Activated naive CD4-positive, alpha-beta T cell treated with anti-CD3 and anti-CD28 coated beads, Interleukin-2, amount 10 ng/mL, durations not matched to agents 7 days and 5 days (primary cell): ENCODE measurements around the gene MBIP.

Experiments
- CTCF ChIA-PET: fragments of 350-600 bp; sonication (Branson Sonifier 250); formaldehyde crosslinking; loops from one replicate; lab custom pipeline; 2021; ENCODE audit warnings: antibody characterized with exemption; lab: Charles Lee
- DNase-seq: peaks from one replicate; pipeline ENCODE4 v3.0.0-alpha.2; 2020
- H3K27ac Mint-ChIP-seq: one replicate; pipeline ENCODE4 v1.8.0; 2021; ENCODE audit warnings: mild to moderate bottlenecking, moderate library complexity, mixed read lengths
- H3K27me3 Mint-ChIP-seq: one replicate; pipeline ENCODE4 v1.8.0; 2021; ENCODE audit warnings: mild to moderate bottlenecking, mixed read lengths
- H3K36me3 Mint-ChIP-seq: one replicate; pipeline ENCODE4 v1.8.0; 2021; ENCODE audit warnings: mixed read lengths
- H3K4me1 Mint-ChIP-seq: one replicate; pipeline ENCODE4 v1.8.0; 2021; ENCODE audit warnings: mixed read lengths
- H3K4me3 Mint-ChIP-seq: one replicate; pipeline ENCODE4 v1.8.0; 2021; ENCODE audit warnings: mild to moderate bottlenecking, moderate library complexity, mixed read lengths
- H3K9me3 Mint-ChIP-seq: one replicate; pipeline ENCODE4 v1.8.0; 2021; ENCODE audit warnings: mixed read lengths

Gene MBIP

GRCh38 chr14:36325853-36326252, 5.4 kb upstream of the MBIP start:
- Mint-ChIP-seq H3K4me1 (peaks cover under 1% of the 10 kb centered on the region), H3K27me3 (no peaks in the 10 kb centered on the region), H3K27ac (no peak overlapping the region), H3K9me3 (no peaks in the 10 kb centered on the region), H3K4me3 (no peak overlapping the region), H3K36me3 (no peaks in the 10 kb centered on the region)
- CTCF ChIA-PET, result no interaction called here
- DNase-seq, result no peak

GRCh38 chr14:36324897-36325296, 4.5 kb upstream of the MBIP start:
- peaks cover 3% of the 10 kb centered on the region for H3K36me3 Mint-ChIP-seq
- no peak overlapping the region for H3K4me3 Mint-ChIP-seq
- no peak for DNase-seq
- peaks cover 6% of the 10 kb centered on the region for H3K4me1 Mint-ChIP-seq
- H3K9me3 Mint-ChIP-seq, result peaks cover 3% of the 10 kb centered on the region
- CTCF ChIA-PET, result no interaction called here
- H3K27me3 Mint-ChIP-seq, result peaks cover 4% of the 10 kb centered on the region
- H3K27ac Mint-ChIP-seq, result no peak overlapping the region

- Mint-ChIP-seq H3K9me3 (peaks cover 3% of the 10 kb centered on the region), H3K27ac (peak overlapping the region; percentile 91), H3K27me3 (peaks cover 4% of the 10 kb centered on the region), H3K4me1 (peaks cover 26% of the 10 kb centered on the region), H3K36me3 (peaks cover 3% of the 10 kb centered on the region), H3K4me3 (peak overlapping the region; percentile 87)
- no peak for DNase-seq
- CTCF ChIA-PET, result no interaction called here
Measured at GRCh38 chr14:36320897-36321381, 502 bp upstream of the MBIP start.

GRCh38 chr14:36319899-36320199, 588 bp downstream of the MBIP start:
- peaks cover 30% of the 10 kb centered on the region for H3K4me1 Mint-ChIP-seq
- H3K9me3 Mint-ChIP-seq, result peaks cover 3% of the 10 kb centered on the region
- CTCF ChIA-PET, result no interaction called here
- H3K4me3 Mint-ChIP-seq, result peak overlapping the region; percentile 87
- peak overlapping the region; percentile 91 for H3K27ac Mint-ChIP-seq
- peaks cover 4% of the 10 kb centered on the region for H3K27me3 Mint-ChIP-seq
- peaks cover 3% of the 10 kb centered on the region for H3K36me3 Mint-ChIP-seq
- DNase-seq, result no peak

GRCh38 chr14:36317650-36318049, 2.8 kb downstream of the MBIP start:
- H3K9me3 Mint-ChIP-seq, result peaks cover 3% of the 10 kb centered on the region
- no peak overlapping the region for H3K27ac Mint-ChIP-seq
- CTCF ChIA-PET, result no interaction called here
- H3K4me1 Mint-ChIP-seq, result peaks cover 30% of the 10 kb centered on the region
- H3K27me3 Mint-ChIP-seq, result peaks cover 4% of the 10 kb centered on the region
- H3K36me3 Mint-ChIP-seq, result peaks cover 3% of the 10 kb centered on the region
- no peak overlapping the region for H3K4me3 Mint-ChIP-seq
- DNase-seq, result no peak

GRCh38 chr14:36316131-36316530, 4.3 kb downstream of the MBIP start:
- Mint-ChIP-seq H3K36me3 (peaks cover 6% of the 10 kb centered on the region), H3K27me3 (peaks cover 4% of the 10 kb centered on the region), H3K27ac (no peak overlapping the region), H3K4me1 (peaks cover 30% of the 10 kb centered on the region), H3K9me3 (peaks cover 3% of the 10 kb centered on the region), H3K4me3 (no peak overlapping the region)
- no peak for DNase-seq
- CTCF ChIA-PET, result no interaction called here

- CTCF ChIA-PET, result no interaction called here
- DNase-seq, result no peak
- Mint-ChIP-seq H3K9me3 (no peaks in the 10 kb centered on the region), H3K27me3 (no peaks in the 10 kb centered on the region), H3K4me1 (peaks cover 25% of the 10 kb centered on the region), H3K27ac (no peak overlapping the region), H3K4me3 (no peak overlapping the region), H3K36me3 (peaks cover 10% of the 10 kb centered on the region)
Measured at GRCh38 chr14:36315159-36315853, 5.1 kb downstream of the MBIP start.

GRCh38 chr14:36313898-36314297, 6.5 kb downstream of the MBIP start:
- DNase-seq, result no peak
- H3K36me3 Mint-ChIP-seq, result peaks cover 21% of the 10 kb centered on the region
- no peak overlapping the region for H3K4me3 Mint-ChIP-seq
- no peaks in the 10 kb centered on the region for H3K9me3 Mint-ChIP-seq
- H3K4me1 Mint-ChIP-seq, result peaks cover 15% of the 10 kb centered on the region
- no peaks in the 10 kb centered on the region for H3K27me3 Mint-ChIP-seq
- CTCF ChIA-PET, result interaction anchor here (0.7 kb wide), 1 partner anchor 71 kb away, joined by 3 read pairs; no protein-coding TSS in a partner anchor
- no peak overlapping the region for H3K27ac Mint-ChIP-seq

- Mint-ChIP-seq H3K4me1 (peaks cover 12% of the 10 kb centered on the region), H3K9me3 (no peaks in the 10 kb centered on the region), H3K27ac (no peak overlapping the region), H3K27me3 (no peaks in the 10 kb centered on the region), H3K36me3 (peaks cover 27% of the 10 kb centered on the region), H3K4me3 (no peak overlapping the region)
- no peak for DNase-seq
- CTCF ChIA-PET, result interaction anchor here (1.1 kb wide), 1 partner anchor 16 kb away, joined by 3 read pairs; no protein-coding TSS in a partner anchor
Measured at GRCh38 chr14:36313206-36313605, 7.2 kb downstream of the MBIP start.

GRCh38 chr14:36306836-36307235, 13.6 kb downstream of the MBIP start:
- DNase-seq, result no peak
- H3K4me3 Mint-ChIP-seq, result no peak overlapping the region
- CTCF ChIA-PET, result interaction anchor here (0.7 kb wide), 1 partner anchor 182 kb away, joined by 3 read pairs; no protein-coding TSS in a partner anchor
- peaks cover 48% of the 10 kb centered on the region for H3K36me3 Mint-ChIP-seq
- H3K27me3 Mint-ChIP-seq, result no peaks in the 10 kb centered on the region
- H3K4me1 Mint-ChIP-seq, result no peaks in the 10 kb centered on the region
- no peak overlapping the region for H3K27ac Mint-ChIP-seq
- no peaks in the 10 kb centered on the region for H3K9me3 Mint-ChIP-seq

GRCh38 chr14:36304895-36305294, 15.5 kb downstream of the MBIP start:
- no peaks in the 10 kb centered on the region for H3K9me3 Mint-ChIP-seq
- peaks cover 38% of the 10 kb centered on the region for H3K36me3 Mint-ChIP-seq
- H3K4me3 Mint-ChIP-seq, result no peak overlapping the region
- CTCF ChIA-PET, result interaction anchor here (0.6 kb wide), 1 partner anchor 249 kb away, joined by 3 read pairs; no protein-coding TSS in a partner anchor
- no peaks in the 10 kb centered on the region for H3K4me1 Mint-ChIP-seq
- H3K27me3 Mint-ChIP-seq, result no peaks in the 10 kb centered on the region
- DNase-seq, result no peak
- H3K27ac Mint-ChIP-seq, result no peak overlapping the region

- H3K4me1 Mint-ChIP-seq, result no peaks in the 10 kb centered on the region
- H3K27ac Mint-ChIP-seq, result no peak overlapping the region
- CTCF ChIA-PET, result no interaction called here
- DNase-seq, result no peak
- H3K27me3 Mint-ChIP-seq, result no peaks in the 10 kb centered on the region
- H3K9me3 Mint-ChIP-seq, result no peaks in the 10 kb centered on the region
- H3K4me3 Mint-ChIP-seq, result no peak overlapping the region
- peaks cover 34% of the 10 kb centered on the region for H3K36me3 Mint-ChIP-seq
Measured at GRCh38 chr14:36303960-36304359, 16.5 kb downstream of the MBIP start.

- H3K27ac Mint-ChIP-seq, result no peak overlapping the region
Measured at GRCh38 chr14:36302823-36303222, 17.6 kb downstream of the MBIP start.

GRCh38 chr14:36301159-36301558, 19.3 kb downstream of the MBIP start:
- Mint-ChIP-seq H3K4me3 (no peak overlapping the region), H3K27me3 (no peaks in the 10 kb centered on the region), H3K27ac (no peak overlapping the region), H3K4me1 (no peaks in the 10 kb centered on the region), H3K9me3 (no peaks in the 10 kb centered on the region), H3K36me3 (peaks cover 40% of the 10 kb centered on the region)
- CTCF ChIA-PET, result no interaction called here
- no peak for DNase-seq

More at GRCh38 chr14:36302823-36303222, 17.6 kb downstream of the MBIP start:
- H3K27me3 Mint-ChIP-seq, result no peaks in the 10 kb centered on the region
- peaks cover 37% of the 10 kb centered on the region for H3K36me3 Mint-ChIP-seq
- CTCF ChIA-PET, result no interaction called here
- no peaks in the 10 kb centered on the region for H3K9me3 Mint-ChIP-seq
- H3K4me3 Mint-ChIP-seq, result no peak overlapping the region
- DNase-seq, result no peak
- no peaks in the 10 kb centered on the region for H3K4me1 Mint-ChIP-seq

GRCh38 chr14:36300337-36300736, 20.1 kb downstream of the MBIP start:
- Mint-ChIP-seq H3K4me3 (no peak overlapping the region), H3K36me3 (peaks cover 33% of the 10 kb centered on the region), H3K9me3 (no peaks in the 10 kb centered on the region), H3K27me3 (no peaks in the 10 kb centered on the region), H3K4me1 (no peaks in the 10 kb centered on the region), H3K27ac (no peak overlapping the region)
- DNase-seq, result no peak
- CTCF ChIA-PET, result no interaction called here
